Esophagus muscularis mucosa (tissue), 3 donors: Measurements from ENCODE around the gene DOCK3.

ENCODE experiments used
- POLR2A ChIP-seq: fragments of 450-650 bp; IDR thresholded peaks from one replicate; pipeline ENCODE4 v1.6.1; 2017; ENCODE audit warnings: antibody characterized with exemption, moderate library complexity, mild to moderate bottlenecking, low read depth
- POLR2AphosphoS5 ChIP-seq, 2 donors: sonication (generic); formaldehyde crosslinking; IDR thresholded peaks; one replicate each; pipeline ENCODE4 v1.6.1; 2017; ENCODE audit warnings: antibody characterized with exemption in 2 of 2
- TF ChIP-seq, protein P1 (sequence below), 3 experiments: fragments of 200-600 bp in 2 of 3; fragments of 450-650 bp in 1 of 3; sonication (generic) in 2 of 3; IDR thresholded peaks; one replicate each; pipeline ENCODE4 v1.5.1; 2017 to 2019; ENCODE audit warnings: antibody characterized with exemption in 3 of 3, mild to moderate bottlenecking in 2 of 3, moderate library complexity in 1 of 3

- TF ChIP-seq, protein P1, sequence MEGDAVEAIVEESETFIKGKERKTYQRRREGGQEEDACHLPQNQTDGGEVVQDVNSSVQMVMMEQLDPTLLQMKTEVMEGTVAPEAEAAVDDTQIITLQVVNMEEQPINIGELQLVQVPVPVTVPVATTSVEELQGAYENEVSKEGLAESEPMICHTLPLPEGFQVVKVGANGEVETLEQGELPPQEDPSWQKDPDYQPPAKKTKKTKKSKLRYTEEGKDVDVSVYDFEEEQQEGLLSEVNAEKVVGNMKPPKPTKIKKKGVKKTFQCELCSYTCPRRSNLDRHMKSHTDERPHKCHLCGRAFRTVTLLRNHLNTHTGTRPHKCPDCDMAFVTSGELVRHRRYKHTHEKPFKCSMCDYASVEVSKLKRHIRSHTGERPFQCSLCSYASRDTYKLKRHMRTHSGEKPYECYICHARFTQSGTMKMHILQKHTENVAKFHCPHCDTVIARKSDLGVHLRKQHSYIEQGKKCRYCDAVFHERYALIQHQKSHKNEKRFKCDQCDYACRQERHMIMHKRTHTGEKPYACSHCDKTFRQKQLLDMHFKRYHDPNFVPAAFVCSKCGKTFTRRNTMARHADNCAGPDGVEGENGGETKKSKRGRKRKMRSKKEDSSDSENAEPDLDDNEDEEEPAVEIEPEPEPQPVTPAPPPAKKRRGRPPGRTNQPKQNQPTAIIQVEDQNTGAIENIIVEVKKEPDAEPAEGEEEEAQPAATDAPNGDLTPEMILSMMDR (IDR thresholded peaks at IDR 0.05) = no peak
- TF ChIP-seq POLR2A = no peak
- TF ChIP-seq POLR2AphosphoS5 (IDR thresholded peaks at IDR 0.05) = no peak
These were observed 1.4 kb downstream of the DOCK3 start for GRCh38 chr3:50676031-50676705.
